Brain microvascular endothelial cell (primary cell): ENCODE measurements around the gene IGF2BP3.

Experiments
- DNase-seq: peaks from one replicate; pipeline ENCODE4 v3.0.0-alpha.2; 2020
- H3K27ac ChIP-seq: fragments of 250-450 bp; sonication (Bioruptor Pico); 2 replicates; pipeline ENCODE4 v1.5.1; 2020; ENCODE audit warnings: mild to moderate bottlenecking, moderate library complexity
- H3K27me3 ChIP-seq: fragments of 250-450 bp; sonication (Bioruptor Pico); replicated peaks from 2 replicates; pipeline ENCODE4 v1.5.1; 2020; ENCODE audit warnings: mild to moderate bottlenecking
- H3K36me3 ChIP-seq: fragments of 250-450 bp; sonication (Bioruptor Pico); replicated peaks from 2 replicates; pipeline ENCODE4 v1.5.1; 2020; ENCODE audit warnings: mild to moderate bottlenecking
- H3K4me3 ChIP-seq: 2 replicates; pipeline ENCODE4 v1.5.1; 2011; ENCODE audit warnings: low read depth, mild to moderate bottlenecking, control low read depth, low read length, moderate library complexity
- CTCF ChIP-seq: IDR thresholded peaks from 2 replicates; pipeline ENCODE4 v1.5.1; 2011; ENCODE audit warnings: low read depth, mild to moderate bottlenecking, moderate library complexity, low read length, control low read depth, inconsistent platforms; ENCODE audit errors: missing control alignments
- in situ Hi-C: cut with HindIII; loops from 2 replicates; pipeline ENCODE4 v1.10.0; 2017; ENCODE audit warnings: low sequenced_read_pairs, low pct_ligation_motif_present

IGF2BP3 gene

GRCh38 chr7:23338439-23338838 lies 131.9 kb downstream of the IGF2BP3 start:
- in situ Hi-C loops = no loop called here
- no peak overlapping the region for H3K4me3 ChIP-seq
- H3K27ac ChIP-seq = no peak overlapping the region
- TF ChIP-seq CTCF = no peak
- H3K36me3 ChIP-seq = peaks cover 37% of the 10 kb centered on the region
- no peak for DNase-seq
- no peaks in the 10 kb centered on the region for H3K27me3 ChIP-seq

- Histone ChIP-seq H3K27me3 (no peaks in the 10 kb centered on the region), H3K4me3 (no peak overlapping the region), H3K27ac (no peak overlapping the region), H3K36me3 (peaks cover 32% of the 10 kb centered on the region)
- no peak for DNase-seq
- TF ChIP-seq CTCF = no peak
- in situ Hi-C loops = no loop called here
These were observed 132.9 kb downstream of the IGF2BP3 start for GRCh38 chr7:23337374-23337773.

GRCh38 chr7:23336799-23337283 lies 133.4 kb downstream of the IGF2BP3 start:
- no peak overlapping the region for H3K27ac ChIP-seq
- H3K27me3 ChIP-seq = no peaks in the 10 kb centered on the region
- in situ Hi-C loops = no loop called here
- no peak for DNase-seq
- peaks cover 29% of the 10 kb centered on the region for H3K36me3 ChIP-seq
- no peak overlapping the region for H3K4me3 ChIP-seq
- no peak for TF ChIP-seq CTCF

- Histone ChIP-seq H3K4me3 (no peak overlapping the region), H3K27ac (no peak overlapping the region), H3K27me3 (no peaks in the 10 kb centered on the region), H3K36me3 (peaks cover 23% of the 10 kb centered on the region)
- TF ChIP-seq CTCF = no peak
- in situ Hi-C loops = no loop called here
- DNase-seq = no peak
These were observed 134.2 kb downstream of the IGF2BP3 start for GRCh38 chr7:23336086-23336485.

- no peak for DNase-seq
- in situ Hi-C loops = no loop called here
These were observed 134.7 kb downstream of the IGF2BP3 start for GRCh38 chr7:23335621-23336020.

More at GRCh38 chr7:23335621-23336020, 134.7 kb downstream of the IGF2BP3 start:
- no peak overlapping the region for H3K4me3 ChIP-seq
- TF ChIP-seq CTCF = no peak
- no peaks in the 10 kb centered on the region for H3K27me3 ChIP-seq
- H3K27ac ChIP-seq = peak overlapping the region; percentile 91
- H3K36me3 ChIP-seq = peaks cover 23% of the 10 kb centered on the region
